Brain microvascular endothelial cell (primary cell): ENCODE data around the gene SLC38A8.

ENCODE experiments used
- DNase-seq: peaks from one replicate; pipeline ENCODE4 v3.0.0-alpha.2; 2020
- H3K27ac ChIP-seq: fragments of 250-450 bp; sonication (Bioruptor Pico); 2 replicates; pipeline ENCODE4 v1.5.1; 2020; ENCODE audit warnings: mild to moderate bottlenecking, moderate library complexity
- H3K27me3 ChIP-seq: fragments of 250-450 bp; sonication (Bioruptor Pico); replicated peaks from 2 replicates; pipeline ENCODE4 v1.5.1; 2020; ENCODE audit warnings: mild to moderate bottlenecking
- H3K36me3 ChIP-seq: fragments of 250-450 bp; sonication (Bioruptor Pico); replicated peaks from 2 replicates; pipeline ENCODE4 v1.5.1; 2020; ENCODE audit warnings: mild to moderate bottlenecking
- H3K4me3 ChIP-seq: 2 replicates; pipeline ENCODE4 v1.5.1; 2011; ENCODE audit warnings: low read depth, mild to moderate bottlenecking, control low read depth, low read length, moderate library complexity
- in situ Hi-C: cut with HindIII; loops from 2 replicates; pipeline ENCODE4 v1.10.0; 2017; ENCODE audit warnings: low sequenced_read_pairs, low pct_ligation_motif_present
- TF ChIP-seq, protein P1 (sequence below): IDR thresholded peaks from 2 replicates; pipeline ENCODE4 v1.5.1; 2011; ENCODE audit warnings: low read depth, mild to moderate bottlenecking, moderate library complexity, low read length, control low read depth, inconsistent platforms; ENCODE audit errors: missing control alignments

SLC38A8 gene

DNA sequence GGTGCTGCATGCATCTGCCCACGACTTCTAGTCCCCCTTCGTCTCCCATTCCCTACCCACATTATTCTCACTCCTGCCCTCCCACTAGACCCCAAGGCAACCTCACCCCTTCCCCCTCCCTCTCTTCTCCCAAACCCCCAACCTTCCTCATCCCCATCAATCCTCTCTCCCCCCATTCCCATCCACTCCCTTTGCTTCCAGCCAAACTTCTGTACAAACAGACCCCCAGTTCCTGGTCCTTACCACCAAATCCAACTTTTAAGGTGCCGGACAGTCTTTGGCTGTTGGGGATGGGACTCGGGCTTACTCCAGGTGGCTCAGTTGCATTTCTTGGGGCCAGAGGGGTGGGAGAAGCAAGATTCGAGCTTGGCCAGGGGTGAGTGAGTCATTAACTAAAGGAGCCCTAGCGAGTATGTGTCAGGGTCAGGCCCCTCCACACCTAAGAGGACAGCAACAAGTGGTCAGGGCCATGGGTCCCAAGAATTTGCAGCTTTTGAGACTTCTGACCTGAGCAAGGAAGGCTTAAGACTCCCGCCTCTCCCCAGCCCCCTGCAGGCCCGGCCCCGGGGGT, at the start of gene SLC38A8:
SLC38A8 (minus strand) TSS at position 488 of the 571 bp plus-strand sequence. CDS start 638 bp downstream, outside the sequence.
- no peaks in the 10 kb centered on the region for H3K36me3 ChIP-seq
- no peak within 1 kb of the TSS for H3K4me3 ChIP-seq
- TF ChIP-seq, protein P1, sequence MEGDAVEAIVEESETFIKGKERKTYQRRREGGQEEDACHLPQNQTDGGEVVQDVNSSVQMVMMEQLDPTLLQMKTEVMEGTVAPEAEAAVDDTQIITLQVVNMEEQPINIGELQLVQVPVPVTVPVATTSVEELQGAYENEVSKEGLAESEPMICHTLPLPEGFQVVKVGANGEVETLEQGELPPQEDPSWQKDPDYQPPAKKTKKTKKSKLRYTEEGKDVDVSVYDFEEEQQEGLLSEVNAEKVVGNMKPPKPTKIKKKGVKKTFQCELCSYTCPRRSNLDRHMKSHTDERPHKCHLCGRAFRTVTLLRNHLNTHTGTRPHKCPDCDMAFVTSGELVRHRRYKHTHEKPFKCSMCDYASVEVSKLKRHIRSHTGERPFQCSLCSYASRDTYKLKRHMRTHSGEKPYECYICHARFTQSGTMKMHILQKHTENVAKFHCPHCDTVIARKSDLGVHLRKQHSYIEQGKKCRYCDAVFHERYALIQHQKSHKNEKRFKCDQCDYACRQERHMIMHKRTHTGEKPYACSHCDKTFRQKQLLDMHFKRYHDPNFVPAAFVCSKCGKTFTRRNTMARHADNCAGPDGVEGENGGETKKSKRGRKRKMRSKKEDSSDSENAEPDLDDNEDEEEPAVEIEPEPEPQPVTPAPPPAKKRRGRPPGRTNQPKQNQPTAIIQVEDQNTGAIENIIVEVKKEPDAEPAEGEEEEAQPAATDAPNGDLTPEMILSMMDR, result no peak
- no peak within 1 kb of the TSS for H3K27ac ChIP-seq
- in situ Hi-C loops, result no loop called here
- DNase-seq, result no peak
- H3K27me3 ChIP-seq, result peaks cover 29% of the 10 kb centered on the region

DNA sequence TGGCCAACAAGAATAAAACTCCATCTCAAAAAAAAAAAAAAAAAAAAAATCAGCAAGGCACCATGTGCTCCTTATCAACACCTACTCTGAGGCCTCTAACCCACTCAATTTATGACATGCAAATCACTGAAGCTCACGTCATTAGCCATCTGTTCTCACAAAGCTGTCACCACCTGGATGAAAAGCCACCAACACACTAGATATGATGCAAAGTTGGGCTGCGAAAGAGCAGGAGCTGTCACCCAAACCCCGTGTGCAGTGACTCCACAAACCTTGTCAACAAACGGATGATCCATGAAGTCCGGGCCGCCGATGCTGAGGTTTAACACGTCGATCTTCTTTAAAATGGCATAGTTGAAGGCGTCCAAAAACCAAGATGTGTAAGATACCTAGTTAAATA, 48.9 kb upstream of the SLC38A8 start:
- no peaks in the 10 kb centered on the region for H3K27me3 ChIP-seq
- H3K36me3 ChIP-seq, result peaks cover 49% of the 10 kb centered on the region
- H3K27ac ChIP-seq, result no peak overlapping the region

DNA sequence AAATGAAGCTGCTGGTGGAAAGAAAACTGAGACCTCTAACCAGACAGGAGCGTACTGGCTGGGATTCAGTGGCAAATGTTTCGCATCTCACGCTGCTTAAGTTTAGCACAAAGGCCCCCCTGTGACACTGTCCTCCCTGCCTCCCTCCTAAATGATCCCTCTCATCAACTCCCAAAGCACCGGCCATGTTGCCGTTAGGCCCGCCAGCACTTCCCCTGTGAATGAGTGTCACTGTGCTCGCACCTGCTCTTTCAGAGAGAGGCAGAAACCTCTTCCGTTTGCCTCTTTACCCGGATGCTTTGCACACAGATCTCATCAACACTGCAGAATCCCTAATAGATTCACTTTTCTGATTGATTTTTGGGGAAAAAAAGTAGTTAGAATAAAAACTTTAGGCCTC, 47.6 kb upstream of the SLC38A8 start:
- H3K4me3 ChIP-seq, result no peak overlapping the region
- peaks cover 49% of the 10 kb centered on the region for H3K36me3 ChIP-seq
- H3K27ac ChIP-seq, result no peak overlapping the region
- TF ChIP-seq, protein P1, result no peak
- in situ Hi-C loops, result no loop called here
- DNase-seq, result no peak
- H3K27me3 ChIP-seq, result no peaks in the 10 kb centered on the region

More for the DNA sequence above, 48.9 kb upstream of the SLC38A8 start:
- in situ Hi-C loops, result no loop called here
- no peak overlapping the region for H3K4me3 ChIP-seq
- DNase-seq, result no peak
- TF ChIP-seq, protein P1, result no peak

DNA sequence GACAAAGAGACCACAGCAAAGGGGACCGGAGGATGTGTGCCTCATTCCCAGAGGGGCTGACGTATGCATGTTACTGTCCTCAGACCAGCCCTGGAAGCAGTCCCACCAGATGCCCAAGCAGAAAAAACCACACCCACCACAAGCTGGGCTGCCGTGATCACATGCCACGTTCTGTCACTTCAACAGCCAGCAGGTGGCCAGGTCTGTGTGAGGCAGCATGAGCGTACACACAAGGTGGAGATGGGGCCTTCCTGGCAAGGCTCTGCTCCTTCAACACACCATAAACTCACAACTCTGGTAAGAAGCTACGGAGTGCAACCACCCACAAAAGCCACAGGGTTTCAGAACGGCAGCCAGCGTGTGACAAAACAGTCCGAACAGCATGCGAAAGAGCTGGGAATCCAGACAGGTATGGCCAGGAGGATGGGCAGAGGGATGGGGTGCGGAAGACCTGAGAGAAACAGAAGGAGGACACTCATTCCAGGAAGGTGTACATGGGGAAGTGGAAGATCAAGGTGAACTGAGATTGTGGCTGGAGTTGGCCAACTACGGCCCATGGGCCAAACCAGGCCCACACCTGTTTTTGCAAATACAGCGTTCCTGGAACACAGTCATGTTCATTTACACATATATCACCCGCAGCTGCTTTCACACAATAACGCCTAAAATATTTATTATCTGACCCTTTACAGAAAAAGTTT, 46.2 kb upstream of the SLC38A8 start:
- DNase-seq, result no peak
- in situ Hi-C loops, result no loop called here

DNA sequence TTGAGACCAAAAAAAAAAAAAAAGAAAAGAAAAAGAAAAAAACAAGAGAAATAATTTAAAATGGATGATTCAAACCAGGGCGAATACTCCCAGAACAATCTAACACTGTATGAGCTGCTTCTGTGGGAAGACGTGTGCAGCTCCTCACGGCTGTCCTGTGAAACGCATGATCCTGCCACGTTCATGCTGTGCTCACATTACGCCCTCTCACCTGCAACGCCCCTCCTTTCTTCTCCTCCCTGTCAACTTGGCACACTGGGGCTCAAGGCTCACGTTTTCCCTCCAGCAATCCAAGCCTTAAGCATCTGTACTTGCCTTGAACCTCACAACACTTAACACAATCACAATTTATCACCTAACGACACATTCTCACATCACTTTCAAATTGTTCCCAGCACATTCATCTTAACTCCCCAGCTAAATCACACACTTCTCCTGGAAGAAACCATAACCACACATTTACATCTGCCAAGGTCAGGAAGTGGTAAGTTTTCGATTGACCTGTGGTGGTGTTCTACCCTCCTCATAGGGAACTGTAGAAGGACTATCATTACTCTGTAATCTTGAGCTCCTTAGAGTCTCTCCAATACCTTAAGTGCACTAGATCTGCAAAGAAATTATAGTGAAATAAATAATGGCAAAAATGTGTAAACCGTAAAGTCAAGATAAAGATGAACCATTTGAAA, 45.0 kb upstream of the SLC38A8 start:
- peaks cover 37% of the 10 kb centered on the region for H3K36me3 ChIP-seq
- H3K27me3 ChIP-seq, result no peaks in the 10 kb centered on the region
- no peak overlapping the region for H3K4me3 ChIP-seq
- in situ Hi-C loops, result no loop called here
- TF ChIP-seq, protein P1, result no peak
- H3K27ac ChIP-seq, result no peak overlapping the region
- no peak for DNase-seq

More for the DNA sequence above, 46.2 kb upstream of the SLC38A8 start:
- no peak overlapping the region for H3K27ac ChIP-seq
- TF ChIP-seq, protein P1, result no peak
- H3K36me3 ChIP-seq, result peaks cover 45% of the 10 kb centered on the region
- H3K4me3 ChIP-seq, result no peak overlapping the region
- H3K27me3 ChIP-seq, result no peaks in the 10 kb centered on the region
